HEK293 (cell line): ENCODE results near the gene ZC3H7B.

Experiments
- CTCF ChIP-seq: fragments of 450-650 bp; formaldehyde crosslinking; IDR thresholded peaks from 2 replicates; pipeline ENCODE4 v1.5.1; 2016; ENCODE audit warnings: missing biosample characterization, missing genetic modification characterization
- GFI1B ChIP-seq: fragments of 450-650 bp; formaldehyde crosslinking; IDR thresholded peaks from 2 replicates; pipeline ENCODE4 v1.5.1; 2016; ENCODE audit warnings: missing biosample characterization, missing genetic modification characterization
- IKZF3 ChIP-seq: fragments of 450-650 bp; IDR thresholded peaks from 2 replicates; pipeline ENCODE4 v1.5.0; 2018; ENCODE audit warnings: missing biosample characterization, mild to moderate bottlenecking, missing genetic modification characterization, moderate library complexity
- KLF1 ChIP-seq: fragments of 450-650 bp; formaldehyde crosslinking; IDR thresholded peaks from 2 replicates; pipeline ENCODE4 v1.5.1; 2016; ENCODE audit warnings: missing biosample characterization, missing genetic modification characterization
- MYNN ChIP-seq: fragments of 450-650 bp; formaldehyde crosslinking; IDR thresholded peaks from 2 replicates; pipeline ENCODE4 v1.5.1; 2016; ENCODE audit warnings: missing biosample characterization, missing genetic modification characterization, borderline replicate concordance
- OSR2 ChIP-seq: fragments of 450-650 bp; formaldehyde crosslinking; IDR thresholded peaks from 2 replicates; pipeline ENCODE4 v1.5.1; 2016; ENCODE audit warnings: missing biosample characterization, missing genetic modification characterization
- PRDM2 ChIP-seq: fragments of 450-650 bp; formaldehyde crosslinking; IDR thresholded peaks from 2 replicates; pipeline ENCODE4 v1.5.1; 2016; ENCODE audit warnings: missing biosample characterization, missing genetic modification characterization, borderline replicate concordance
- REST ChIP-seq: fragments of 450-650 bp; formaldehyde crosslinking; IDR thresholded peaks from 2 replicates; pipeline ENCODE4 v1.5.1; 2016; ENCODE audit warnings: missing biosample characterization, missing genetic modification characterization
- ZBTB1 ChIP-seq: fragments of 450-650 bp; formaldehyde crosslinking; IDR thresholded peaks from 2 replicates; pipeline ENCODE4 v1.5.1; 2016; ENCODE audit warnings: missing biosample characterization, missing genetic modification characterization
- ZBTB7A ChIP-seq: fragments of 450-650 bp; formaldehyde crosslinking; IDR thresholded peaks from 2 replicates; pipeline ENCODE4 v1.5.1; 2016; ENCODE audit warnings: low read depth, missing biosample characterization, missing genetic modification characterization
- ZNF335 ChIP-seq: fragments of 450-650 bp; formaldehyde crosslinking; conservative IDR thresholded peaks from 2 replicates; pipeline ENCODE4 v1.5.1; 2016; ENCODE audit warnings: missing biosample characterization, missing genetic modification characterization
- ZSCAN16 ChIP-seq: fragments of 450-650 bp; formaldehyde crosslinking; IDR thresholded peaks from 2 replicates; pipeline ENCODE4 v1.5.1; 2016; ENCODE audit warnings: missing biosample characterization, missing genetic modification characterization

GRCh38 chr22:41327124-41327523, 25.8 kb downstream of the ZC3H7B start:
- TF ChIP-seq IKZF3 (tag by site-specific recombination) (no peak), REST (tag by site-specific recombination) (no peak), ZBTB7A (tag by site-specific recombination) (no peak), PRDM2 (tag by site-specific recombination) (no peak), CTCF (tag by site-specific recombination) (no peak), MYNN (tag by site-specific recombination) (no peak), ZBTB1 (tag by site-specific recombination) (no peak), GFI1B (tag by site-specific recombination) (no peak), KLF1 (tag by site-specific recombination) (no peak), ZNF335 (tag by site-specific recombination) (no peak), ZSCAN16 (tag by site-specific recombination) (no peak), OSR2 (no peak)
